KMS-11 (cell line): ENCODE data around the gene INPP5A.

Experiments
- H2AFZ ChIP-seq: fragments of 200-600 bp; sonication (generic); 2 replicates; pipeline ENCODE4 v1.6.1; 2016; ENCODE audit warnings: antibody characterized with exemption, mixed run types, low read depth
- H3K27ac ChIP-seq: fragments of 200-600 bp; sonication (generic); 2 replicates; pipeline ENCODE4 v1.6.1; 2016; ENCODE audit warnings: mild to moderate bottlenecking, mixed run types
- H3K27me3 ChIP-seq: fragments of 200-600 bp; sonication (generic); 2 replicates; pipeline ENCODE4 v1.6.1; 2017; ENCODE audit warnings: mild to moderate bottlenecking, low read depth, mixed run types, moderate library complexity; ENCODE audit not compliant: insufficient read depth
- H3K36me3 ChIP-seq: fragments of 200-600 bp; sonication (generic); 2 replicates; pipeline ENCODE4 v1.6.1; 2017; ENCODE audit warnings: mild to moderate bottlenecking, mixed run types; ENCODE audit not compliant: insufficient read depth
- H3K4me1 ChIP-seq: fragments of 200-600 bp; sonication (generic); 2 replicates; pipeline ENCODE4 v1.6.1; 2016; ENCODE audit warnings: mild to moderate bottlenecking, low read depth, mixed run types; ENCODE audit not compliant: poor library complexity, severe bottlenecking
- H3K4me2 ChIP-seq: fragments of 200-600 bp; sonication (generic); 2 replicates; pipeline ENCODE4 v1.7.0; 2016; ENCODE audit warnings: mild to moderate bottlenecking, mixed run types
- H3K4me3 ChIP-seq: fragments of 200-600 bp; sonication (generic); IDR thresholded peaks from 2 replicates; pipeline ENCODE4 v1.6.1; 2017; ENCODE audit warnings: low read depth, low read length, mixed read lengths; ENCODE audit not compliant: insufficient read depth
- H3K79me2 ChIP-seq: fragments of 200-600 bp; sonication (generic); 2 replicates; pipeline ENCODE4 v1.6.1; 2016; ENCODE audit warnings: low read depth, mixed run types; ENCODE audit not compliant: insufficient read depth
- H3K9ac ChIP-seq: fragments of 200-600 bp; sonication (generic); 2 replicates; pipeline ENCODE4 v1.6.1; 2016; ENCODE audit warnings: mild to moderate bottlenecking, mixed run types
- H4K20me1 ChIP-seq: fragments of 200-600 bp; sonication (generic); 2 replicates; pipeline ENCODE4 v1.6.1; 2016; ENCODE audit warnings: mild to moderate bottlenecking, mixed run types; ENCODE audit not compliant: insufficient read depth
- CTCF ChIP-seq: fragments of 200-600 bp; sonication (generic); conservative IDR thresholded peaks from 2 replicates; pipeline ENCODE4 v1.6.1; 2017; ENCODE audit warnings: low read depth, mild to moderate bottlenecking, antibody characterized with exemption, low read length, moderate library complexity, mixed read lengths

Gene INPP5A

DNA sequence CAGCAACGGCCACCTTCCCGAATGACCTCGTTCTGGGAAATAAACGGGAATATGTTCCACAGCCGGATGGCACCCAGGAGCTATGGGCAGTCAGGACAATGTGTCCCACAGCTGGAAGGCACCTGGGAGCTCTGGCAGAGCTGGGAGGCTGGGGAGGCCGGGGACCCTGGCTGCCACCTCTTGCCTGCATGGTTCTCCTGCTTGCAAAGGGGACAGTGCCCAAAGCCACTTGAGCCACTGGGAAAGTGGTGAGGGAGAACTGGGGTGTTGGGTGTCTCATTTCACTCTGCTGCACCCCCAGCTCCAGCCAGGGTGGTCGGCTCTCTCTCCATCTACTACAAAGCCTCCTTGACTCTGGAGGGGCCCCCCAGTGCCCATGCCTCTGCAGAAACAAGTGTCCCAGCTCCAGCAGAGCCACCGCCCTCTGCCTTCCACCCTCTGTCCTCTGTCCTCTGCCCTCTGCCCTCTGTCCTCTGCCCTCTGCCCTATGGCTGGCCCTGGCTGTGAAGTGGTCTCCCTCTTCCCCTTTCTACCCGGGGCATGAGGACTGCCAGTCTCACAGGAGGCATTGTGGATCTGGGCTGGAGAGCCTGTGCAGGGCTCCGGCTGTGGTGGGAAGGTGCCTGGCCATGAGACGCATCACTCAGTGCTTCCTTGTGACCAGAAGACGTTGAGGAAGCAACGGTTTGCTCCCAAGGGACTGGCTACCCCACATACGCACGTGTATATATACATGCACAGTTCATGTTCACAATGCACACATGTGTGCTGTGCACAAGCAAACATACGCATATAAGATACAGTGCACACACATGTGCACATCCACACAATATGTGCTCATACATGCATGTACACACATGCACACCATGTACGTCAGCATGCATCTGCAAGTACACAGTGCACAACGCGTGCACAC, 21.5 kb upstream of the INPP5A start:
- no peaks in the 10 kb centered on the region for H3K36me3 ChIP-seq
- H3K4me2 ChIP-seq: no peak overlapping the region
- no peak overlapping the region for H3K27ac ChIP-seq
- no peak overlapping the region for H3K9ac ChIP-seq
- H4K20me1 ChIP-seq: no peaks in the 10 kb centered on the region
- H3K4me3 ChIP-seq: no peak overlapping the region
- TF ChIP-seq CTCF: no peak
- H2AFZ ChIP-seq: no peak overlapping the region
- peaks cover 4% of the 10 kb centered on the region; the same call in 1 of the 2 replicates for H3K27me3 ChIP-seq
- H3K4me1 ChIP-seq: peaks cover 13% of the 10 kb centered on the region
- no peaks in the 10 kb centered on the region for H3K79me2 ChIP-seq

DNA sequence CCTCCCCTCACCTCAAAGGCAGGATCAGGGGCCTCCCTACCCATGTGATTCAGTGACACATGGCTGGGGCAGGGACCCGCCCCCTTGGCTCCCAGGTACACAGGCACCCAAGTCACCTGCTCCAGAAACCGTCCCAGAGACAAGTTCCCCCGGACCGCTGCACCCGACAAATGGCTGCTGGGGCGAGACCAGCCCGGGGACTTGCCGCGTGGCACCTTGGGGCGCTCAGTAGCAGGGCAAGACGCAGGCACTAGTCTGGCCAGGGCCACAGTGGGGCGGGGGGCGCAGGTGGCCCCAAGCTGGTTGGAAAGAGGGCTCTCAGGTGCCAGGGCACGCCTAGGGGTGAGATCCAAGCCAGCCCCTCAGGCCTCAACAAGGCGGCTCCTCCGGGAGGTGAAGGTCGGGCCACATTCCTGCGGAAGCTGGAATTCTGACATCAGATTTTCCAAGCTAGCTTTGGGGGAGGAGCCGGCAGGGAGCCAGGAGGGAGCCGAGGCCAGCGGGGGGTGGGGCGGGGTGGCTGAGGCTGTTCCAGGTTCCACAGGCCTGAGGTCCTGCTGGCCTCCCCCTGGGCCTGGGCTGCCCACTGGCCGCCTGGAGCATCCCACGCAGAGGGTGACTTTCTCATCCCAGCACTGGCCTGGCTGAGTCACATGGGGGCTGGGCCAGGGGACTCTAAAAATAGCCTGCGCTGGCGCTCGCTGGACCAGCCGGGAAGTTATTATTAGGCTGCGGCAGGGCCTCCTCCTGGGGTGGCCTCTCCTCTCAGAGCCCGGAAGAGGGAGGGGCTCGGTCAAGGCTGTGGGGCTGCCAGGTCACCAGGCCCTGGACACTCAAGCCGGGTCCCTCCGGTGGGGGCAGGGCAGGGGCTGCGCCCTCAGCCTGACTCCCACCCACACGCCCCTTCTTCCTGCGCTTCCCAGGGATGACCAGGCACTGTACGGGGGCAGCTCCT, 20.5 kb upstream of the INPP5A start:
- Histone ChIP-seq H3K27ac (no peak overlapping the region), H3K4me2 (no peak overlapping the region)

DNA sequence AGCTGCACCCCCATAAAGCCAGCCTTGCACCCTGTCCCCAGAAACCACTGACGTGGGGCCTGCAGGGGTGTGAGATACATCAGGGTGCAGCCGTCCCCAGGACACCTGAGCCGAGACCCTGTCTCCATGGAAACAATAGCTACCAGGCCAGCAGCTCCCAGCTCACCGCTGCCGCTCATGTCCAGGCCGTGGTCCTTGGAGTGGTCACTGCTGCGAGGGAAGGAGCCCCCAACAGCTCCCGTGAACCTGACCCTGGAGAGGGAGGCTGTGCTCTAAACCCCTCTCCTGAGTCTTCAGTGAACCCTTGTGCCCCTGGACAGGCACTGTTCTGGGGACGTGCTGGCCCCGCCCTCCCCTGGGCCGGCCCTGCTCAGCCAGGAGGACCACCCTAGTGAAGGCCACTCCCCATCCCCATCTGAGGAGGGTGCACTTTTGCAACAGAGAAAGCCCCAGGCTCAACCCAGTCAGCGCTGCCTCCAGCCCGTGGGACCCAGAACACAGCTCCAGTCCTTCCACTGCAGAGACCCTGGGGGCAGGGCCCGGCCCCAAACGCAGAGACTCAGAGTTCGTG, 19.6 kb upstream of the INPP5A start:
- Histone ChIP-seq H3K27ac (no peak overlapping the region), H3K4me1 (peaks cover 13% of the 10 kb centered on the region), H3K4me3 (no peak overlapping the region), H3K36me3 (no peaks in the 10 kb centered on the region), H3K79me2 (no peaks in the 10 kb centered on the region), H2AFZ (peak overlapping the region; percentile 81; the same call in 1 of the 2 replicates), H3K4me2 (peak overlapping the region; percentile 60), H4K20me1 (no peaks in the 10 kb centered on the region), H3K27me3 (peaks cover 6% of the 10 kb centered on the region; the same call in 1 of the 2 replicates), H3K9ac (no peak overlapping the region)
- no peak for TF ChIP-seq CTCF

More for the DNA sequence above, 20.5 kb upstream of the INPP5A start:
- H3K4me3 ChIP-seq: no peak overlapping the region
- TF ChIP-seq CTCF: no peak
- H3K9ac ChIP-seq: no peak overlapping the region
- H4K20me1 ChIP-seq: no peaks in the 10 kb centered on the region
- peaks cover 4% of the 10 kb centered on the region; the same call in 1 of the 2 replicates for H3K27me3 ChIP-seq
- H3K4me1 ChIP-seq: peaks cover 13% of the 10 kb centered on the region
- no peaks in the 10 kb centered on the region for H3K36me3 ChIP-seq
- H3K79me2 ChIP-seq: no peaks in the 10 kb centered on the region
- no peak overlapping the region for H2AFZ ChIP-seq
